CD1c-positive myeloid dendritic cell (primary cell): ENCODE data around the gene TBC1D9B.

Experiments used
- DNase-seq: peaks from one replicate; pipeline ENCODE4 v3.0.0-alpha.2; 2016; ENCODE audit errors: extremely low spot score

The TBC1D9B gene

GRCh38 chr5:179821298-179822058 lies 86.2 kb downstream of the TBC1D9B start:
- peak; percentile 89 for DNase-seq

GRCh38 chr5:179820483-179821297 lies 87.0 kb downstream of the TBC1D9B start, which contains the start of gene SQSTM1:
Gene SQSTM1 (plus strand): TSS chr5:179820905. CDS start chr5:179820937, 32 bp downstream.
- peak; percentile 94 for DNase-seq

- DNase-seq = no peak
Measured at GRCh38 chr5:179820127-179820482, 87.6 kb downstream of the TBC1D9B start.

- DNase-seq = peak; percentile 75
Measured at GRCh38 chr5:179819296-179820126, 88.2 kb downstream of the TBC1D9B start.

DNA sequence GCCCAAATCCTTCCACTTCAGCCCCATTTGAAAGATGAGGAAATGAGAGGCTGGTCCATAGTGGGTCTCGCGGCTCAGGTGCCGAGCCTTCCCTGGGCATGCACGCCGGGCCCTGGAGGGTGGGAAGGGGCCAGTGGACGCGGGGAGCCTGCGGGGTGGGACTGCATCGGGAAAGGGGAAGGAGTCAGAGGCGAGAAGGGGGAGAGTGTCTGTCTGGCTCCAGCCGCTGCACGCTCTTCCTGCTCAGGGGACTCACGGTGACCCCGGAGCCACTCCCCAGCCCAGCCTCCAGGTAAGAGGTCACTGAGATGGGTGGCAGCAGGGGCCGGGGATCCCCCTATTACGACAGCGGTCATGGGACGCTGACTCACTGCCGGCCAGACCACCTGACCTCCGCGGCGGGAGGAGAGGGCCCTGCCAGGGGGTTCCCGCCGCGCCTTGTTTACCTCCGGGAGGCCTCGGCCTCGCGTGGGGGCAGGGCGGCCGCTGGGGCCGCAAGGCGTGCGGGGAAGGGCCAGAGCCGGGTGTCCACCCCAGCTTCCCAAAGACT lies 88.9 kb downstream of the TBC1D9B start:
- peak; percentile 96 for DNase-seq

- no peak for DNase-seq
Measured at GRCh38 chr5:179817890-179818745, 89.6 kb downstream of the TBC1D9B start.

DNA sequence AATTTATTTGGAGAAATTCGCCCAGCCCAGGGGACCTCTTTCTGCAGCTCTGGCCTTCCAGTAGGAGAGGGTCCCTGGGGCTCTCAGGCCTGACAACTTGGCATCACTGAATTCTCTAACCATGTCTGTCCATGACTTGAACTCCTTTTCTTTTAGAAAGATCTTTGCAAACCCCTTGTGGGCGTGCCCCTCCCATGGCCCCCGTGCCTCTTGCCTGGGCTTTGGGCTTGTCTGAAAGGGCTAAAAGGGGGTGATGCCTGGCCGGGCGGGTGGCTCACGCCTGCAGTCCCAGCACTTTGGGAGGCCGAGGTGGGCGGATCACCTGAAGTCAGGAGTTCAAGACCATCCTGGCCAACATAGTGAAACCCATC lies 90.2 kb downstream of the TBC1D9B start:
- no peak for DNase-seq

DNA sequence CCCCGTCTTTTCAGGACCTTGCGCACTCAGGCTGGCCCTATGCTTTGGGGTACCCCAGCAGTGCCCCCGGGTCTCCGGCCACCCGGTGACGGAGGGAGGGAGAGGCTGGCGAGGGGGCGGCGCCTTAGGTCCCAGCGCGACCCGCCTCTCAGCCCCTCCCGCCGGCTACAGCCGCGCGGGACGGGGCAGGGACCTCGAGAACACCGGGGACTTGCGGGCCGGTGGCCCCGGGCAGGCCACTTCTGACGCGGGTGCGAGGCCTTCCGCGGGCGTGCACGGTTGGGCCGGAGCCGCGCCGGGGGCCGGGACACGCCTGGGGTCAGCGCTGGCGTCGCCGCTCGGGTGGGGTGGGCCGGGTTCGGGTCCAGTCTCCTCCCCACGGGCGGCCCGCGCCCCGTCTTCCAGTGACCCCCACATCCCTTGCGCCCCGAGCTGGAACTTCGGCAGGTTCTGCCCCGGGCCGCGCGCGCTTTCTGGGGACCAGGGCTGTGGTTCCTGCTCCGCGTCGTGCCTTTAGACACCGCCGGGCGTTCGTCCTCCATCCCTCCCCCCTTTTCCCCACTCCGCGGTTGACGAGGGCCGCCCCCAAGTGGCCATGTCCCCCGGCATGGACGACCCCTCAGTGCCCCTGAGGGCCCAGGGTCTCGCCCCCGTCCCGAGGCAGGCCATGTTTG lies 90.8 kb downstream of the TBC1D9B start:
- DNase-seq = no peak

GRCh38 chr5:179816401-179816795 lies 91.3 kb downstream of the TBC1D9B start:
- DNase-seq = no peak

DNA sequence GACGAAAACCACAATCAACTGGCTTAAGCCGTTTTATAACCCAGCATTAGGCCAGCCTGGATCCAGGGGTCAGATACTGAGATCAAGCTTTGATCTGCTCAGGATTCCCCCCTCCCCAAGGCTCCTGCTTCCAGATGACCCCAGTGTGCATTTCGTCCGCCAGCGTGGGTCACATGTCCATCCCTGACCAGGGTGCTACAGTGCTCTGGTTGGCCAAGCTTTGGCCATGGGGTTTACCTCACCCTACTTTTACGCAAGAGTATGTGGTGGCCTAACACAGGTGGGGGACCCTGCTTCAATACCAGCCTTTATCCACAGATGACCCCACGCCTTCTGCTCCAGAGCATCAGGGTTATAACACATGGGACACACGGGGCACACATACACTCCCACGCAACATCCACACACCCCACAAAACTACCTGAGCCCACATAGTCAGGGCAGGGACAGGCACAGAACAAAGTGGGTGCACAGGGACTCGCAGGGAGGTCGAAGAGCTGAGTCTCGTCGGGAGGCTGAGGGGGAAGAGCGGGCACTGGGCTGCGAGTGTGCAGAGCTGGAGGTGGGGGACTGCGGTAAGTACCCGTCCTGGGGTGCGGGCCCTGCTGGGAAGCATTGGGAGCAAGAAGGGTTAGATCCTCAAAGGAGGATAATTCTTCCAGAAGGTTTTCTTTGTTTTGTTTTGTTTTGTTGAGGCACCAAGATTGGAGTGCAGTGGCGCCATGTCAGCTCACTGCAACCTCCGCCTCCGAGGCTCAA lies 92.0 kb downstream of the TBC1D9B start:
- DNase-seq = no peak

DNA sequence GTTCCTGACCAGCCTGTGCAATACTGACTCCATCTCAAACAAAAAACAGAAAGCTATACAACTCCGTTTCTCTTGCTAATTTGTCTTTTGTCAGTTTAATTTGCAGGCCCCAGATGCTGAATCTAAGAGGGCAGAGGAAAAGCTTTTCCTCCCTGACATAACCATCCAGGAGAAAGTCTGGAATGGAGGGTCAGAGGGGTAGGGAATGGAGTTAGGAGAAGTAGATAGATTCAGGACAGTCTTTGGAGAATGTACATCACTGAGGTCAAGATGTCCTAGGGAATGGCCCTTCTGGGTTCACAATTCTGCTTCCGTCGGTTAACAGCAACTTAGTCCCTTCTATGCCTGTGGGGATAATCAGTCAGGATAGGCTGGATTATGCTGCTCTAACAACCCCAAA lies 93.6 kb downstream of the TBC1D9B start:
- no peak for DNase-seq

DNA sequence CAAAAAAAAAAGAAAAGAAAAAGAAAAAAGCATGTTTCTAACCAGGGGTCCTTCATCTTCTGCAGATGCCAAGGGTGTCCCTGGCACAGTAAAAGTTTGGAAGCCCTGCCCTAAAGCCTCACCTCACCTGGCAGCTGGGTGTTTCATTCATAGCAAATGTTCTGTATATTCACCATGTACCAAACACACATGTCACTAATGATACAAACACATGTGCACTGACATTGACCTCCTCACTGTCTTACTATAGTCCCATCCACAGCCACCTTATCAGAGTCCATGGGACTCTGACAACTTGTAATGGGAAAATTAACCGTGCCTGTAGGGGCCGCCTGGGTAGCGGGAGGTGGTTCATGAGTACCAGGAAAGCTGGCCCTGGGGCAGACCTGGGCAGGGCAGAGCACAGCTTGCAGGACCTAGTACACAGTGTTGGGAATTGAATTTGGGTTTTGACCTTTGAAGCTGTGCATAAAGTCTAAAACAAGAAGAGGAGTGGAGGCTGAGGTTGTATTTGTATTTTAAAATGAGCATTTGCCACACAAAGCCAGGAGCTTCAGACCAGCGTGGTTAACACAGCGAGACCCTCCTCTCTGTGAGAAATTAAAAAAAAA lies 94.6 kb downstream of the TBC1D9B start:
- no peak for DNase-seq

- DNase-seq = no peak
Measured at GRCh38 chr5:179812135-179812825, 95.4 kb downstream of the TBC1D9B start.
